SIG-M5 treated with dmso at 0.1 percent for 504 hours (cell line): ENCODE data around the gene KCNQ1OT1.

ENCODE experiments used
- DNase-seq: peaks from one replicate; lab custom pipeline; 2025; ENCODE audit not compliant: unreplicated experiment; lab: John Stamatoyannopoulos, UW

KCNQ1OT1 gene

GRCh38 chr11:2669634-2670469 lies 29.9 kb downstream of the KCNQ1OT1 start:
- DNase-seq = no peak

GRCh38 chr11:2668876-2669275 lies 30.9 kb downstream of the KCNQ1OT1 start:
- DNase-seq = no peak

- no peak for DNase-seq
These were observed 31.9 kb downstream of the KCNQ1OT1 start for GRCh38 chr11:2667940-2668339.

- no peak for DNase-seq
These were observed 32.8 kb downstream of the KCNQ1OT1 start for GRCh38 chr11:2666828-2667570.

GRCh38 chr11:2666401-2666741 lies 33.4 kb downstream of the KCNQ1OT1 start:
- DNase-seq = no peak

GRCh38 chr11:2665526-2666400 lies 34.0 kb downstream of the KCNQ1OT1 start:
- no peak for DNase-seq

GRCh38 chr11:2664791-2665525 lies 34.8 kb downstream of the KCNQ1OT1 start:
- DNase-seq = no peak

- DNase-seq = no peak
These were observed 35.4 kb downstream of the KCNQ1OT1 start for GRCh38 chr11:2664376-2664775.

- DNase-seq = no peak
These were observed 35.9 kb downstream of the KCNQ1OT1 start for GRCh38 chr11:2663915-2664314.

- no peak for DNase-seq
These were observed 36.3 kb downstream of the KCNQ1OT1 start for GRCh38 chr11:2663506-2663905.

- DNase-seq = no peak
These were observed 37.1 kb downstream of the KCNQ1OT1 start for GRCh38 chr11:2662430-2663299.

- no peak for DNase-seq
These were observed 37.8 kb downstream of the KCNQ1OT1 start for GRCh38 chr11:2662024-2662312.

GRCh38 chr11:2661173-2662023 lies 38.4 kb downstream of the KCNQ1OT1 start:
- no peak for DNase-seq

GRCh38 chr11:2660357-2660939 lies 39.3 kb downstream of the KCNQ1OT1 start:
- DNase-seq = no peak

- DNase-seq = no peak
These were observed 42.0 kb downstream of the KCNQ1OT1 start for GRCh38 chr11:2657697-2658284.

- no peak for DNase-seq
These were observed 42.9 kb downstream of the KCNQ1OT1 start for GRCh38 chr11:2656859-2657258.

GRCh38 chr11:2655834-2656622 lies 43.8 kb downstream of the KCNQ1OT1 start:
- no peak for DNase-seq
